CD14-positive monocyte (primary cell): ENCODE measurements around the gene PTGR3. TPM values are rescaled to one million over a fixed set of nuclear protein-coding genes. Genes with fewer than 3 reads are reported as not detected.

Experiments used
- DNase-seq, 3 donors: peaks; one replicate each; pipeline ENCODE4 v3.0.0-alpha.2; 2011 to 2022
- H2AFZ ChIP-seq: 2 replicates; pipeline ENCODE4 v1.6.0; 2012; ENCODE audit warnings: mild to moderate bottlenecking, low read depth, low read length, inconsistent platforms; ENCODE audit not compliant: insufficient read depth, poor library complexity, severe bottlenecking
- H3K27ac ChIP-seq, 2 donors: 1 replicate in 1 of 2; 2 replicates in 1 of 2; pipeline ENCODE4 v1.5.1; 2012 to 2013; ENCODE audit warnings: low read length in 2 of 2, control low read depth in 1 of 2, inconsistent platforms in 1 of 2, low read depth in 1 of 2, mild to moderate bottlenecking in 1 of 2
- H3K27me3 ChIP-seq, 2 donors: one replicate each; pipeline versions ENCODE4 v1.6.0 to v1.6.1; 2011 to 2013; ENCODE audit warnings: low read length in 2 of 2; ENCODE audit not compliant: control insufficient read depth in 2 of 2, insufficient read depth in 2 of 2
- H3K36me3 ChIP-seq, 2 donors: replicated peaks in 1 of 2; 1 replicate in 1 of 2; 2 replicates in 1 of 2; pipeline versions ENCODE4 v1.5.1 to v1.6.1; 2012 to 2013; ENCODE audit warnings: low read length in 2 of 2, control low read depth in 1 of 2, inconsistent platforms in 1 of 2, mild to moderate bottlenecking in 1 of 2; ENCODE audit not compliant: insufficient read depth in 2 of 2, control insufficient read depth in 1 of 2
- H3K4me1 ChIP-seq, 2 donors: 1 replicate in 1 of 2; 2 replicates in 1 of 2; pipeline versions ENCODE4 v1.5.1 to v1.6.1; 2012 to 2013; ENCODE audit warnings: low read length in 2 of 2, control low read depth in 1 of 2, inconsistent platforms in 1 of 2, mild to moderate bottlenecking in 1 of 2, moderate library complexity in 1 of 2; ENCODE audit not compliant: insufficient read depth in 2 of 2, control insufficient read depth in 1 of 2
- H3K4me2 ChIP-seq: replicated peaks from 2 replicates; pipeline ENCODE3; 2012; ENCODE audit warnings: low read length, moderate library complexity, mild to moderate bottlenecking; ENCODE audit not compliant: poor library complexity, severe bottlenecking; ENCODE audit errors: extremely low read depth
- H3K4me3 ChIP-seq, 3 experiments: fragments of 200-600 bp in 1 of 3; sonication (generic) in 1 of 3; replicated peaks in 1 of 3; 1 replicate in 2 of 3; 2 replicates in 1 of 3; pipeline ENCODE4 v1.5.1; 2011 to 2013; ENCODE audit warnings: low read length in 3 of 3, mild to moderate bottlenecking in 3 of 3, control low read depth in 2 of 3, low read depth in 2 of 3, inconsistent platforms in 1 of 3, moderate library complexity in 1 of 3
- H3K79me2 ChIP-seq: 2 replicates; pipeline ENCODE4 v1.6.0; 2012; ENCODE audit warnings: mild to moderate bottlenecking, control low read depth, inconsistent platforms, low read length, moderate library complexity; ENCODE audit not compliant: insufficient read depth
- H3K9ac ChIP-seq: 2 replicates; pipeline ENCODE4 v1.6.0; 2017; ENCODE audit warnings: low read length, mild to moderate bottlenecking; ENCODE audit not compliant: insufficient read depth, poor library complexity, severe bottlenecking
- H3K9me3 ChIP-seq, 2 donors: replicated peaks in 1 of 2; 1 replicate in 1 of 2; 2 replicates in 1 of 2; pipeline versions ENCODE4 v1.5.1 to v1.6.1; 2012 to 2013; ENCODE audit warnings: low read length in 2 of 2, control low read depth in 1 of 2; ENCODE audit not compliant: control insufficient read depth in 1 of 2, insufficient read depth in 1 of 2
- H4K20me1 ChIP-seq: 2 replicates; pipeline ENCODE4 v1.6.0; 2012; ENCODE audit warnings: mild to moderate bottlenecking, low read length, control low read depth, moderate library complexity; ENCODE audit not compliant: insufficient read depth
- H3K27ac Mint-ChIP-seq, 7 donors: one replicate each; pipeline ENCODE4 v1.8.0; 2020; ENCODE audit warnings: mild to moderate bottlenecking in 7 of 7, mixed read lengths in 7 of 7, moderate library complexity in 6 of 7, inconsistent platforms in 2 of 7
- H3K27me3 Mint-ChIP-seq, 3 donors: one replicate each; pipeline ENCODE4 v1.8.0; 2021 to 2022; ENCODE audit warnings: low read depth in 3 of 3, mild to moderate bottlenecking in 3 of 3, mixed read lengths in 3 of 3, moderate library complexity in 3 of 3, inconsistent platforms in 1 of 3
- H3K36me3 Mint-ChIP-seq, 2 donors: one replicate each; pipeline ENCODE4 v1.8.0; 2020; ENCODE audit warnings: mixed read lengths in 2 of 2, inconsistent platforms in 1 of 2, mild to moderate bottlenecking in 1 of 2
- H3K4me1 Mint-ChIP-seq: one replicate; pipeline ENCODE4 v1.8.0; 2020; ENCODE audit warnings: mild to moderate bottlenecking, mixed read lengths
- H3K4me3 Mint-ChIP-seq, 2 donors: one replicate each; pipeline ENCODE4 v1.8.0; 2020; ENCODE audit warnings: mild to moderate bottlenecking in 2 of 2, mixed read lengths in 2 of 2, moderate library complexity in 1 of 2
- H3K9me3 Mint-ChIP-seq, 7 donors: one replicate each; pipeline ENCODE4 v1.8.0; 2020 to 2022; ENCODE audit warnings: mixed read lengths in 7 of 7, mild to moderate bottlenecking in 6 of 7, moderate library complexity in 6 of 7, inconsistent platforms in 2 of 7
- CTCF ChIP-seq: fragments of 200-600 bp; IDR thresholded peaks from one replicate; pipeline ENCODE4 v1.8.0; 2022; ENCODE audit warnings: antibody characterized with exemption, mild to moderate bottlenecking
- WGBS: methylation state at CpG from one replicate; pipeline ENCODE4 v1.1.5; 2013; ENCODE audit warnings: missing lambda C conversion rate; ENCODE audit not compliant: insufficient coverage; 5-methylcytosine and 5-hydroxymethylcytosine counted together
- intact Hi-C, 2 donors: fragments of 100-400 bp; cut with micrococcal nuclease; formaldehyde crosslinking; loops; one replicate each; pipeline versions ENCODE4 v1.15.0 to v1.15.1; 2023
- polyA plus RNA-seq, 3 donors: library from polyadenylated mRNA; depleted of rRNA in 1 of 3; unstranded in 2 of 3; stranded (reverse) in 1 of 3; fragments of 300-500 nt in 2 of 3; fragments of >200 nt in 1 of 3; fragmentation: Illumina TruSeq in 2 of 3; gene quantifications; 1 replicate in 2 of 3; 2 replicates in 1 of 3; pipeline ENCODE4 v1.2.3, GENCODE V29; 2012 to 2021

PTGR3 gene
- polyA plus RNA-seq, 3 donors = 15.5 to 27.5 (median 23.6) TPM

GRCh38 chr18:75164479-75164878 lies 44.5 kb downstream of the PTGR3 start:
- Histone ChIP-seq H3K4me2 (no peak overlapping the region), H3K4me1 (no peaks in the 10 kb centered on the region)
- H3K36me3 Mint-ChIP-seq = no peaks in the 10 kb centered on the region

GRCh38 chr18:75163736-75164135 lies 45.2 kb downstream of the PTGR3 start:
- Mint-ChIP-seq H3K9me3 (peaks cover 0 to 6% (median 2%) of the 10 kb centered on the region in 7 donors), H3K36me3 (no peaks in the 10 kb centered on the region), H3K27ac (no peak overlapping the region), H3K27me3 (peaks cover 10 to 16% (median 13%) of the 10 kb centered on the region in 3 donors), H3K4me1 (peaks cover 16% of the 10 kb centered on the region), H3K4me3 (no peak overlapping the region)
- H3K79me2 ChIP-seq = no peaks in the 10 kb centered on the region
- no peaks in the 10 kb centered on the region for H3K9me3 ChIP-seq
- no peaks in the 10 kb centered on the region for H3K36me3 ChIP-seq
- no peak for TF ChIP-seq CTCF
- no peak overlapping the region for H3K9ac ChIP-seq
- no peak overlapping the region for H3K27ac ChIP-seq
- H3K4me2 ChIP-seq = no peak overlapping the region
- 92% methylated on average over 2 of the region's 4 CpGs for WGBS
- no peaks in the 10 kb centered on the region for H4K20me1 ChIP-seq
- no peak overlapping the region for H3K4me3 ChIP-seq
- H2AFZ ChIP-seq = no peak overlapping the region
- no peak for DNase-seq
- no peaks in the 10 kb centered on the region for H3K4me1 ChIP-seq
- intact Hi-C loops = no loop called here
- H3K27me3 ChIP-seq = no peaks in the 10 kb centered on the region

More at GRCh38 chr18:75164479-75164878, 44.5 kb downstream of the PTGR3 start:
- no peaks in the 10 kb centered on the region for H3K79me2 ChIP-seq
- Mint-ChIP-seq H3K4me1 (peaks cover 16% of the 10 kb centered on the region), H3K27me3 (peaks cover 10 to 16% (median 13%) of the 10 kb centered on the region in 3 donors), H3K4me3 (no peak overlapping the region), H3K9me3 (peaks cover 0 to 6% (median 2%) of the 10 kb centered on the region in 7 donors), H3K27ac (no peak overlapping the region)
- H2AFZ ChIP-seq = no peak overlapping the region
- no peak overlapping the region for H3K27ac ChIP-seq
- intact Hi-C loops = no loop called here
- H3K9ac ChIP-seq = no peak overlapping the region
- H3K36me3 ChIP-seq = no peaks in the 10 kb centered on the region
- no peaks in the 10 kb centered on the region for H4K20me1 ChIP-seq
- TF ChIP-seq CTCF = no peak
- WGBS = 83% methylated on average over 1 of the region's 3 CpGs
- H3K4me3 ChIP-seq = no peak overlapping the region
- DNase-seq = no peak
- no peaks in the 10 kb centered on the region for H3K27me3 ChIP-seq
- H3K9me3 ChIP-seq = no peaks in the 10 kb centered on the region
